Neutrophil (primary cell): ENCODE measurements around the gene VAV3.

Experiments used
- H3K27ac ChIP-seq: fragments of 200-600 bp; sonication (generic); 2 replicates; pipeline ENCODE4 v1.5.1; 2016; ENCODE audit warnings: mild to moderate bottlenecking, moderate library complexity
- H3K27me3 ChIP-seq: fragments of 200-600 bp; sonication (generic); 2 replicates; pipeline ENCODE4 v1.6.0; 2016; ENCODE audit warnings: mild to moderate bottlenecking
- H3K36me3 ChIP-seq: fragments of 200-600 bp; sonication (generic); 2 replicates; pipeline ENCODE4 v1.5.1; 2017
- H3K4me1 ChIP-seq, 2 experiments: fragments of 200-600 bp in 1 of 2; sonication (generic) in 1 of 2; 1 replicate in 1 of 2; 2 replicates in 1 of 2; pipeline versions ENCODE4 v1.5.1 to v1.6.1; 2013 to 2016; ENCODE audit warnings: low read depth in 1 of 2, low read length in 1 of 2, mild to moderate bottlenecking in 1 of 2, moderate library complexity in 1 of 2; ENCODE audit not compliant: control insufficient read depth in 1 of 2, insufficient read depth in 1 of 2
- H3K4me3 ChIP-seq, 2 experiments: fragments of 200-600 bp in 1 of 2; sonication (generic) in 1 of 2; 1 replicate in 1 of 2; 2 replicates in 1 of 2; pipeline ENCODE4 v1.5.1; 2013 to 2016; ENCODE audit warnings: low read depth in 1 of 2, low read length in 1 of 2, mild to moderate bottlenecking in 1 of 2, moderate library complexity in 1 of 2
- H3K9me3 ChIP-seq: fragments of 200-600 bp; sonication (generic); 2 replicates; pipeline ENCODE4 v1.5.1; 2016
- TF ChIP-seq, protein P1 (sequence below): fragments of 200-600 bp; sonication (generic); IDR thresholded peaks from 2 replicates; pipeline ENCODE4 v1.5.1; 2016; ENCODE audit warnings: antibody characterized with exemption

VAV3 gene

GRCh38 chr1:107678993-107679392 lies 286.0 kb downstream of the VAV3 start:
- H3K4me3 ChIP-seq, result no peak overlapping the region
- no peaks in the 10 kb centered on the region for H3K4me1 ChIP-seq
- no peaks in the 10 kb centered on the region for H3K27me3 ChIP-seq
- H3K36me3 ChIP-seq, result peaks cover 11% of the 10 kb centered on the region
- TF ChIP-seq, protein P1, sequence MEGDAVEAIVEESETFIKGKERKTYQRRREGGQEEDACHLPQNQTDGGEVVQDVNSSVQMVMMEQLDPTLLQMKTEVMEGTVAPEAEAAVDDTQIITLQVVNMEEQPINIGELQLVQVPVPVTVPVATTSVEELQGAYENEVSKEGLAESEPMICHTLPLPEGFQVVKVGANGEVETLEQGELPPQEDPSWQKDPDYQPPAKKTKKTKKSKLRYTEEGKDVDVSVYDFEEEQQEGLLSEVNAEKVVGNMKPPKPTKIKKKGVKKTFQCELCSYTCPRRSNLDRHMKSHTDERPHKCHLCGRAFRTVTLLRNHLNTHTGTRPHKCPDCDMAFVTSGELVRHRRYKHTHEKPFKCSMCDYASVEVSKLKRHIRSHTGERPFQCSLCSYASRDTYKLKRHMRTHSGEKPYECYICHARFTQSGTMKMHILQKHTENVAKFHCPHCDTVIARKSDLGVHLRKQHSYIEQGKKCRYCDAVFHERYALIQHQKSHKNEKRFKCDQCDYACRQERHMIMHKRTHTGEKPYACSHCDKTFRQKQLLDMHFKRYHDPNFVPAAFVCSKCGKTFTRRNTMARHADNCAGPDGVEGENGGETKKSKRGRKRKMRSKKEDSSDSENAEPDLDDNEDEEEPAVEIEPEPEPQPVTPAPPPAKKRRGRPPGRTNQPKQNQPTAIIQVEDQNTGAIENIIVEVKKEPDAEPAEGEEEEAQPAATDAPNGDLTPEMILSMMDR, result no peak
- no peaks in the 10 kb centered on the region for H3K9me3 ChIP-seq
- H3K27ac ChIP-seq, result no peak overlapping the region

DNA sequence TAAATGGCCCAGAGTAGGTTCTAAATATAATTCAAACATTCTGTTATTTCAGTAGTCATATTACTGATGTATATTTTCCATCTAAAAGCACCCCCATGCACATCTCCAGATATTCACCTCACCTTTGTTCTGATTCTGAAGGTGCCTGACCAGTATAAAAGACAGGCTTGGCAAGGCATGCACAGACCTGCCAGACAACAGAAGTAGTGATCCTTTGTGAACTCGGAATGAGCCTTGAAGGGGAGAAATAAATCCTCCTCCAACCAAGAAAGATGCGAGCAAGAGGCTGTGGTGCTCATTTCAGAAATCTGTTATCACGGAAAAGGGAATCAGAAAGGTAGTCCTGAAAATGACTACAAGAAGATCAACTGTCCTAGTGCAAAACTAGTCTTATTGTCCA lies 287.3 kb downstream of the VAV3 start:
- no peak overlapping the region for H3K4me3 ChIP-seq
- peaks cover 5% of the 10 kb centered on the region for H3K36me3 ChIP-seq
- no peaks in the 10 kb centered on the region for H3K27me3 ChIP-seq
- H3K27ac ChIP-seq, result no peak overlapping the region
- TF ChIP-seq, protein P1, result no peak
- H3K4me1 ChIP-seq, result no peaks in the 10 kb centered on the region
- H3K9me3 ChIP-seq, result no peaks in the 10 kb centered on the region

- H3K27ac ChIP-seq, result no peak overlapping the region
- no peaks in the 10 kb centered on the region for H3K9me3 ChIP-seq
- no peak overlapping the region for H3K4me3 ChIP-seq
- TF ChIP-seq, protein P1, result no peak
- peaks cover 5% of the 10 kb centered on the region for H3K36me3 ChIP-seq
- H3K4me1 ChIP-seq, result no peaks in the 10 kb centered on the region
- H3K27me3 ChIP-seq, result no peaks in the 10 kb centered on the region
Observed at GRCh38 chr1:107674486-107674885, 290.5 kb downstream of the VAV3 start.

DNA sequence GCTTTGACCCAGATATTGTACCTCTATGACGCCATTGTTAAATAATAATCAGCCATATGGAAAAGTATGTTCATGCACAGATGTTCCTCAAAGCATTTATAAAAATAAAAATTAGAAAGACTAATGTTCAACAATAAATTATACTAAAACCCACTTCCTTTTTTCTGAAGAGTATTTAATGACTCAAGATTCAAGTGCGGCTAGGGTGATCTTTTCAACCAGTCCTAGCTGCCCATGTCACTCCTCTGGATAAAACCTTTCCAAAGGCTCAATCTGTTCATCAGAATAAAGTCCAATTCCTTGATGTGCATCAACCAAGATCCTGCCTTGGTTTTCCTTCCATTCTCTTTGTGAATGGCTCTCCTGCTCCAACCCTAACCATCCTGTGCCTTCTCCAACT lies 292.0 kb downstream of the VAV3 start:
- no peaks in the 10 kb centered on the region for H3K9me3 ChIP-seq
- TF ChIP-seq, protein P1, result no peak
- peaks cover 5% of the 10 kb centered on the region for H3K36me3 ChIP-seq
- no peaks in the 10 kb centered on the region for H3K4me1 ChIP-seq
- no peaks in the 10 kb centered on the region for H3K27me3 ChIP-seq
- no peak overlapping the region for H3K27ac ChIP-seq
- H3K4me3 ChIP-seq, result no peak overlapping the region

DNA sequence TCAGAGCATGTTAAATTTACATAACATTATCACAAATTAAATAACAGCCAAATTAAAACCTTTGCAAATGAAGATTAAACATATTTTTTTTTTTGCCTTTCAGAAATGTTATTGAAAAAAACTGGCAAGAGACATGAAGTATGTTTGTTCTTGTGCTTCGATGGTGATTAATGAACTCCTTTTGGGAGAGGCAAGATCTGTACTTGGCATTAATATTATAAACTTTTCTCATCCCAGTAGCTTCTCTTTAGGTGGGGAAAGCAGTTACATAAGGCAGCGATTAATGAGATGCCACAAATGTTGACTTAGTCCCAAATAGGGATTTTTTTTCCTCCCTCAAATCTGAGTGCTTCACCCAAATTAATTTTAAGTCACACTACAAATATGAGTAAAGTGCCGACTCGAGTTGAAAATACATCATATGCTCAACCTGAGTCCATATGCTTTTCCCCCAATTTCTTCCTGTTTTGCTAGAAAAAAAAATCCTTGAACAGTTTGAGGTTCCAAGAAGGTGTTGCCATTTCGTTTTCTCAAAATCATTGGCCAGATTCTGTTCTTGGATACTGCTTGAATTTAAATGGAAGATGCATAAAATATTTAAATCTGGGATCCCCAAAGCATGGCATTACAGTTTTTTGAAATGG lies 294.5 kb downstream of the VAV3 start:
- Histone ChIP-seq H3K27me3 (no peaks in the 10 kb centered on the region), H3K27ac (no peak overlapping the region)
- TF ChIP-seq, protein P1, result no peak

More for the DNA sequence above, 294.5 kb downstream of the VAV3 start:
- no peaks in the 10 kb centered on the region for H3K4me1 ChIP-seq
- H3K9me3 ChIP-seq, result no peaks in the 10 kb centered on the region
- no peak overlapping the region for H3K4me3 ChIP-seq
- peaks cover 10% of the 10 kb centered on the region for H3K36me3 ChIP-seq
